HFFc6 (cell line): ENCODE data around the gene NFATC2. TPM values are rescaled to one million over a fixed set of nuclear protein-coding genes. Genes with fewer than 3 reads are reported as not detected.

Experiments
- DNase-seq: peaks from one replicate; pipeline ENCODE4 v3.0.0-alpha.2; 2018
- H3K27ac Mint-ChIP-seq: 2 replicates; pipeline ENCODE4 v1.8.0; 2020; ENCODE audit warnings: mild to moderate bottlenecking, mixed read lengths
- H3K27me3 Mint-ChIP-seq: 2 replicates; pipeline ENCODE4 v1.8.0; 2021; ENCODE audit warnings: mild to moderate bottlenecking, moderate library complexity, mixed read lengths; ENCODE audit not compliant: insufficient read depth
- H3K36me3 Mint-ChIP-seq: 2 replicates; pipeline ENCODE4 v1.8.0; 2021; ENCODE audit warnings: low read depth, mixed read lengths
- H3K4me1 Mint-ChIP-seq: 2 replicates; pipeline ENCODE4 v1.8.0; 2020; ENCODE audit warnings: low read depth, mixed read lengths
- H3K4me3 Mint-ChIP-seq: 2 replicates; pipeline ENCODE4 v1.8.0; 2020; ENCODE audit warnings: mild to moderate bottlenecking, moderate library complexity, mixed read lengths
- H3K9me3 Mint-ChIP-seq: 2 replicates; pipeline ENCODE4 v1.8.0; 2020; ENCODE audit warnings: mild to moderate bottlenecking, mixed read lengths
- CTCF ChIP-seq: fragments of 200-600 bp; sonication (generic); IDR thresholded peaks from 2 replicates; pipeline ENCODE4 v1.5.0; 2021; ENCODE audit warnings: antibody characterized with exemption, mild to moderate bottlenecking
- total RNA-seq, 6 experiments: library from RNA; stranded (reverse); fragmentation: NEBNext Ultra II Directional; extraction: Animal tissue kit (Norgen Biotek cat#: 25700); gene quantifications; 2 replicates in 1 of 6; 3 replicates in 5 of 6; pipeline ENCODE4 v1.2.3, GENCODE V29; 2021

Gene NFATC2
- total RNA-seq, 6 experiments from 2014 or later = 0.50 to 1.1 (median 0.84) TPM

DNA sequence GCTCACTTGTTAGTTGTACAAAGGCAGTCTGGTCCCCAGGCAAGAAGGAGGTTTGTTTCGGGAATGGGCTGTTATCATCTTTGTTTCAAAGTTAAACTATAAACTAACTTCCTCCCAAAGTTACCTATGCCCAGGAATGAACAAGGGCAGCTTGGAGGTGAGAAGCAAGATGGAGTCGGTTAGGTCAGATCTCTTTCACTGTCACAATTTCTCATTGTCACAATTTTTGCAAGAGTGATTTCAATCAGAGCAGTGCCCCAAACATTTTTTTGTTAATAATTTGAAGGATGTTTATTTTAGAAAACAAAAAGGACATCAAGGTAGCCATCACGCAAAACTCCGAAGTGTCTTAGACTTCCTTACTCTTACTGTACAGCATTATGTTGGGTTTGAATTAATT is 170.8 kb downstream of the NFATC2 start:
- Mint-ChIP-seq H3K9me3 (no peaks in the 10 kb centered on the region), H3K4me1 (peaks cover 31% of the 10 kb centered on the region), H3K27me3 (peaks cover 4% of the 10 kb centered on the region), H3K27ac (no peak overlapping the region), H3K4me3 (no peak overlapping the region), H3K36me3 (no peaks in the 10 kb centered on the region)
- DNase-seq = no peak
- TF ChIP-seq CTCF = no peak

DNA sequence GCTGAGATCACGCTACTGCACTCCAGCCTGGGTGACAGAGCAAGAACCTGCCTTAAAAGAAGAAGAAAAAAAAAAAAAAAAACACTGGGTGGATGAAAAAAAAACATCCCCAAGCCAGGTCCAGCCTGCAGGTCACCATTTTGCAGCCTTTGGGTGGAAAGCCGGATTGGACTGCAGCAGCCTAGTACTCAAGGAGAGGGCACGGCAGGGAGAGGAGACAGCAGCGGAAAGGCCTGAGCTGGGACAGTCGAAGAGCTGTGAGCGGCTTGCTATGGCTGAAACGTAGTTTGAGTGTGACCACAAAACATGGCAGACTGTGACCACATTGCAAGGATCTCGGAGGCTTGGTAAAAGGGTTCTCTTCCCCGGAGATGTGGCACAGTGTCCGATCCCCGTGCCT is 173.0 kb downstream of the NFATC2 start:
- Mint-ChIP-seq H3K9me3 (no peaks in the 10 kb centered on the region), H3K4me1 (peaks cover 53% of the 10 kb centered on the region), H3K4me3 (no peak overlapping the region), H3K36me3 (no peaks in the 10 kb centered on the region), H3K27ac (no peak overlapping the region), H3K27me3 (peaks cover 4% of the 10 kb centered on the region)
- no peak for DNase-seq
- TF ChIP-seq CTCF = no peak

GRCh38 chr20:51368461-51369211 is 173.9 kb downstream of the NFATC2 start:
- DNase-seq = no peak
- no peak for TF ChIP-seq CTCF
- H3K4me1 Mint-ChIP-seq = peaks cover 59% of the 10 kb centered on the region
- no peak overlapping the region for H3K4me3 Mint-ChIP-seq
- H3K9me3 Mint-ChIP-seq = peaks cover 4% of the 10 kb centered on the region
- H3K36me3 Mint-ChIP-seq = peaks cover 5% of the 10 kb centered on the region
- H3K27me3 Mint-ChIP-seq = peaks cover 4% of the 10 kb centered on the region
- H3K27ac Mint-ChIP-seq = peak overlapping the region; percentile 99

GRCh38 chr20:51366155-51366886 is 176.2 kb downstream of the NFATC2 start:
- peaks cover 14% of the 10 kb centered on the region for H3K36me3 Mint-ChIP-seq
- peak; percentile 100 for DNase-seq
- no peak for TF ChIP-seq CTCF
- peak overlapping the region; percentile 99 for H3K27ac Mint-ChIP-seq
- peaks cover 68% of the 10 kb centered on the region for H3K4me1 Mint-ChIP-seq
- peaks cover 14% of the 10 kb centered on the region for H3K9me3 Mint-ChIP-seq
- peak overlapping the region; percentile 66 for H3K4me3 Mint-ChIP-seq
- peaks cover 3% of the 10 kb centered on the region; the same call in 1 of the 2 replicates for H3K27me3 Mint-ChIP-seq

DNA sequence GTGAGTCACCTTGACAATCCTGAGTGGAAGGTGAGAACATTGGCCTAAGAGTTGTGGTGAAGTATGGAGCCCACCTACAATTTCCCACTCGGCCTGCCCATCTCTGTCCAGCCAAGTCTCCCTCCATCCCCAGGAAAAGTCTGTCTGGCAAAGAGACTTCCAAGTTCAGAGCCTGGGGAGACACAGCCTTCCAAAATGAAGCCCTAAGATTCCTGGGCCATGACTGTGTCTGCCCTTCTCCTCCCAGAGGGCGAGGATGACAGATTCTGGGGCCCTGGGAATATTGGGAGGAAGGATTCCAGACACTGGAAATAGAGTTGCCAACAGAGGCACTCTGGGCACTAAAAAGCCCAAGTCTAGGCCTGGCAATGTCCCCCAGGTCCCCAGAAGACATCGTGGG is 176.8 kb downstream of the NFATC2 start:
- TF ChIP-seq CTCF = no peak
- peak; percentile 80 for DNase-seq
- H3K4me1 Mint-ChIP-seq = peaks cover 75% of the 10 kb centered on the region
- H3K36me3 Mint-ChIP-seq = peaks cover 14% of the 10 kb centered on the region
- H3K27ac Mint-ChIP-seq = peak overlapping the region; percentile 99
- H3K27me3 Mint-ChIP-seq = peaks cover 3% of the 10 kb centered on the region; the same call in 1 of the 2 replicates
- H3K9me3 Mint-ChIP-seq = peaks cover 14% of the 10 kb centered on the region
- peak overlapping the region; percentile 66 for H3K4me3 Mint-ChIP-seq
